ENCODE results near the gene MRNIP. TPM values are rescaled to one million over a fixed set of nuclear protein-coding genes. Genes with fewer than 3 reads are reported as not detected.

Gene MRNIP
- polyA plus RNA-seq, 1 donor (not counting 4 experiments of a cell fraction or from before 2014, with no cell fraction given), result 14.9 TPM

- FAIRE-seq, result no peak
- Histone ChIP-seq H3K36me3 (ENCODE audit: control insufficient read depth in 2 of 2, extremely low read depth in 1 of 2, insufficient read depth in 2 of 2, low read length in 2 of 2) (peaks cover 13% of the 10 kb centered on the region in 2 experiments), H3K9ac (ENCODE audit: control insufficient read depth, extremely low read depth, insufficient read depth, low read length) (no peak overlapping the region), H3K9me3 (ENCODE audit: control insufficient read depth, low read depth, low read length) (no peaks in the 10 kb centered on the region), H3K4me1 (ENCODE audit: control insufficient read depth, extremely low read depth, insufficient read depth, low read length) (no peaks in the 10 kb centered on the region), H3K4me3 (ENCODE audit: control insufficient read depth in 2 of 3, extremely low read depth in 1 of 3, insufficient read depth in 2 of 3, low read depth in 1 of 3, low read length in 3 of 3) (no peak overlapping the region), H4K20me1 (ENCODE audit: control insufficient read depth, extremely low read depth, insufficient read depth, low read length) (no peaks in the 10 kb centered on the region), H3K27ac (ENCODE audit: control insufficient read depth, insufficient read depth, low read length) (no peak overlapping the region), H3K9me1 (ENCODE audit: control insufficient read depth, extremely low read depth, insufficient read depth, low read length) (no peaks in the 10 kb centered on the region), H3K4me2 (ENCODE audit: control insufficient read depth, extremely low read depth, insufficient read depth, low read depth, low read length) (no peak overlapping the region), H2AFZ (ENCODE audit: control insufficient read depth, low read length) (no peak overlapping the region), H3K79me2 (ENCODE audit: control insufficient read depth, insufficient read depth, low read length) (no peaks in the 10 kb centered on the region), H3K27me3 (ENCODE audit: control insufficient read depth, extremely low read depth, insufficient read depth, low read length) (no peaks in the 10 kb centered on the region)
- DNase-seq (ENCODE audit: low read depth, low spot score), result no peak
- TF ChIP-seq, protein P1, sequence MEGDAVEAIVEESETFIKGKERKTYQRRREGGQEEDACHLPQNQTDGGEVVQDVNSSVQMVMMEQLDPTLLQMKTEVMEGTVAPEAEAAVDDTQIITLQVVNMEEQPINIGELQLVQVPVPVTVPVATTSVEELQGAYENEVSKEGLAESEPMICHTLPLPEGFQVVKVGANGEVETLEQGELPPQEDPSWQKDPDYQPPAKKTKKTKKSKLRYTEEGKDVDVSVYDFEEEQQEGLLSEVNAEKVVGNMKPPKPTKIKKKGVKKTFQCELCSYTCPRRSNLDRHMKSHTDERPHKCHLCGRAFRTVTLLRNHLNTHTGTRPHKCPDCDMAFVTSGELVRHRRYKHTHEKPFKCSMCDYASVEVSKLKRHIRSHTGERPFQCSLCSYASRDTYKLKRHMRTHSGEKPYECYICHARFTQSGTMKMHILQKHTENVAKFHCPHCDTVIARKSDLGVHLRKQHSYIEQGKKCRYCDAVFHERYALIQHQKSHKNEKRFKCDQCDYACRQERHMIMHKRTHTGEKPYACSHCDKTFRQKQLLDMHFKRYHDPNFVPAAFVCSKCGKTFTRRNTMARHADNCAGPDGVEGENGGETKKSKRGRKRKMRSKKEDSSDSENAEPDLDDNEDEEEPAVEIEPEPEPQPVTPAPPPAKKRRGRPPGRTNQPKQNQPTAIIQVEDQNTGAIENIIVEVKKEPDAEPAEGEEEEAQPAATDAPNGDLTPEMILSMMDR (optimal IDR thresholded peaks at IDR 0.05 in 1 of 3, IDR thresholded peaks at IDR 0.05 in 1 of 3, conservative IDR thresholded peaks at IDR 0.05 in 1 of 3; ENCODE audit: extremely low read depth in 1 of 3, insufficient read depth in 2 of 3, low read length in 3 of 3), result no peak
- no peak for TF ChIP-seq EZH2 (IDR thresholded peaks at IDR 0.05; ENCODE audit: low read length)
- dilution Hi-C loops (cut with MboI; ENCODE audit: extremely low pct_ligation_motif_present, low sequenced_read_pairs), result loop anchor here (25.0 kb wide), 1 partner anchor 103 kb away; the partner anchor contains the start of gene MAML1
These were observed 17.9 kb downstream of the MRNIP start for GRCh38 chr5:179840766-179841165.

DNA sequence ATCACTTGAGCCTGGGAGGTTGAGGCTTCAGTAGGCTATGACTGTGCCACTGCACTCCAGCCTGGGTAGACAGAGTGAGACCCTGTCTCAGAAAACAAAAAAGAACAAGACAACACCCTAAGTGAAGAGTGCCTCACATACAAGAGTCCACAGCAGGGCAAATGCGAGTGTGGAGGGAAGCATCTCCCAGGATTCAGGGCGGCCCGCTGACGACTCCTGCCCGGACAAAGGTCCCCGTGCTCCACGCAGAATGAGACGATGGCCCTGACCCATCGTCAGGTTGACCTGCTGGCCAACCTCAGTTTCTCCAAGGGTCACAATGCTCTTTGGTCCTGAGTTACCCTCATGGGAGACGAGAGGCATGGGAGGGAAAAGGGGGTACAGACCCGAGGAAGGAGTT lies 18.3 kb downstream of the MRNIP start:
- no peak for TF ChIP-seq EZH2 (IDR thresholded peaks at IDR 0.05; ENCODE audit: low read length)
- TF ChIP-seq, protein P1 (optimal IDR thresholded peaks at IDR 0.05 in 1 of 3, IDR thresholded peaks at IDR 0.05 in 1 of 3, conservative IDR thresholded peaks at IDR 0.05 in 1 of 3; ENCODE audit: extremely low read depth in 1 of 3, insufficient read depth in 2 of 3, low read length in 3 of 3), result no peak
- Histone ChIP-seq H3K4me1 (ENCODE audit: control insufficient read depth, extremely low read depth, insufficient read depth, low read length) (no peaks in the 10 kb centered on the region), H3K9ac (ENCODE audit: control insufficient read depth, extremely low read depth, insufficient read depth, low read length) (no peak overlapping the region), H3K36me3 (ENCODE audit: control insufficient read depth in 2 of 2, extremely low read depth in 1 of 2, insufficient read depth in 2 of 2, low read length in 2 of 2) (peaks cover 13% of the 10 kb centered on the region in 2 experiments), H3K27ac (ENCODE audit: control insufficient read depth, insufficient read depth, low read length) (no peak overlapping the region), H3K9me1 (ENCODE audit: control insufficient read depth, extremely low read depth, insufficient read depth, low read length) (no peaks in the 10 kb centered on the region), H3K27me3 (ENCODE audit: control insufficient read depth, extremely low read depth, insufficient read depth, low read length) (no peaks in the 10 kb centered on the region), H3K4me3 (ENCODE audit: control insufficient read depth in 2 of 3, extremely low read depth in 1 of 3, insufficient read depth in 2 of 3, low read depth in 1 of 3, low read length in 3 of 3) (no peak overlapping the region), H3K9me3 (ENCODE audit: control insufficient read depth, low read depth, low read length) (no peaks in the 10 kb centered on the region), H4K20me1 (ENCODE audit: control insufficient read depth, extremely low read depth, insufficient read depth, low read length) (no peaks in the 10 kb centered on the region), H3K4me2 (ENCODE audit: control insufficient read depth, extremely low read depth, insufficient read depth, low read depth, low read length) (no peak overlapping the region), H2AFZ (ENCODE audit: control insufficient read depth, low read length) (no peak overlapping the region), H3K79me2 (ENCODE audit: control insufficient read depth, insufficient read depth, low read length) (no peaks in the 10 kb centered on the region)
- dilution Hi-C loops (cut with MboI; ENCODE audit: extremely low pct_ligation_motif_present, low sequenced_read_pairs), result loop anchor here (25.0 kb wide), 1 partner anchor 103 kb away; the partner anchor contains the start of gene MAML1
- no peak for FAIRE-seq
- no peak for DNase-seq (ENCODE audit: low read depth, low spot score)
